ENCODE measurements around the gene MAGI2.

Gene MAGI2

DNA sequence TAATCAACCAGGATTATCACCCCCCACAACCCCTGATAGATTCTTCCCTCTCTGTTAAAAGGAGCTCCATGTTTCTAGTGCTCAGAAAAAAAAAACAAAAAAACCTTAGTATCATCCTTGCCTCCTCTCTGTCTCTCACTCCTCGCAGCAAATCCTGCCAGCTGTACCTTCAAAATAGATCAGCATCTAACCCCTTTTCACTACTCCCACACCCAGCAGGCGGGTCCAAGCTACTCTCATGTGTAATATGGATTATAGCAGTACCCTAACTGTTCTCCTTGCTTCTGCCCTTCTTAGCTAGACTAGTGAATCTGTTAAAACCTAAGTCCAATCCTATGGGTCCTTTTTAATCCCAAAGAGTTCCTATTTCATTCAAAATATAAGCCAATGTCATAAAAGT lies 667.4 kb downstream of the MAGI2 start:
- DNase-seq (ENCODE audit: low spot score), result no peak

DNA sequence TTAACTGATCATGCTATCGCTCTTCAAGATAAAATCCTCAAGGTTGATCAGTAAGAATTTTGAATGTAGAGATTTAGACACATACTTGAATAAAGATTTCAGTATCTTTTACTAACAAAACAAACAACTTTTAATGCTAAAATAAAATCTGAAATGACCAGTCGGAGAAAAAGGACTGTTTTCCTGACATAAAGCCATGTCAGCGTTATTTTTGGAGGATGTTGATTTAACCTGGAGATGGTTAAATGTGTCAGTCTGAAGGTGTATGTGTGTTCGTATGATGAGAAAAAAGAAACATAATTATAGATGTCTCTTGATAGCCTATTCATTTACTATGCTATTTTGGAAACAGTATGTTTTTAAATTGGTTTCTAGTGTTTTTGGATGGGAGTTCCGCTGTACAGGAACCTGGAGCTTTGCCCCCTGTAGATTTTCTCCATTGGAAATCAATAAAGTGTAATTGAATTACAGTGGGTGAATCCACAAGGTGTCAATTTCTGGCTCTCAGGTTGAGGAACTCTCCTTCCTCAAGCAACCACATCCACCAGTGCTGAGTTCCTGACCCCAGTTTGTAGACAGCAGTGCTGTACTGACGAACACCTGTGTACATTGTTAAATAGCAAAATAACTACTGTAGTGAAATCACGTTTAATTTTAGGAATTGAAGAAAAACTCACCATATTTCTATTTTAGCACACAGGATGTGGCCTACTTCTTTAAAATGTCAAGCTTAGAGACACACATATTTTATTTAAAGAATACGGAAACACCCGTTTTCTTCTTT lies 670.1 kb downstream of the MAGI2 start:
- DNase-seq (ENCODE audit: low spot score), result no peak

DNA sequence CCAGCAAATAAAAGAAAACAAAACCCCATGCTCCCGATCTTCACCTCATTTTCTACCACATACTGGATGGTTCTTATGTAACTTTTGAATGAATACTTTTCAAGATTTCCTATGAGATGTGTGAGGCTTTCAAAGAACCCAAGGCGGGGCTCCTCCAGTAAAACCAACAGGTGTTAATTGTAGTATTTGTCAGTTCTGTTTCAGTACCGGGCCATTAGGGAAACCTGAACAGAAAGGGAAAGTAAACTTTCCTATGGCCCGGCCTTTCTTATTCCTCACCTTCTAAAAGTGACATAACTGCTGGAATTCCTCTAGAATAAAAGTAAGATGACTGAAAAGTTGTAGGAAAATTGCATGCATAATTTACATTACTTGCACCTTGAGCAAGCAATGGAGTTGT lies 672.9 kb downstream of the MAGI2 start:
- DNase-seq (ENCODE audit: low spot score), result no peak

DNA sequence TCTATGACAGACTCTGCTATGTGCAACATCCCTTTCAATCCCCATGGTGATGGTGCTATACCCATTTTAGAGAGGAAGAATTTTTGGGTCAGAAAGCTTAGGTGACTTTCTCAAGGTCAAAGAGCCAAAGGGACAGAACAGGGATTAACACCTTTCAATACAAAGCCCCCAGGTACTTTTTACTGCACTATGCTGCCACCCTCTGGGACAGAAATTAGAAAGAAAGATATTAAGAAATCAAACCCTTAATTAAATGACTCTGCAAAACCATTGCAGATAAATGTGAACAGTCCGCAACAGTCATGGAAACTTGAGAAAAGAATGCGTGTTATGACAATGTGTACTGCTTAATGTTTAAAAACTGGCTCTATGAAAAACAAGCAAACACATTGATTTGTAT lies 673.7 kb downstream of the MAGI2 start:
- DNase-seq (ENCODE audit: low spot score), result no peak

DNA sequence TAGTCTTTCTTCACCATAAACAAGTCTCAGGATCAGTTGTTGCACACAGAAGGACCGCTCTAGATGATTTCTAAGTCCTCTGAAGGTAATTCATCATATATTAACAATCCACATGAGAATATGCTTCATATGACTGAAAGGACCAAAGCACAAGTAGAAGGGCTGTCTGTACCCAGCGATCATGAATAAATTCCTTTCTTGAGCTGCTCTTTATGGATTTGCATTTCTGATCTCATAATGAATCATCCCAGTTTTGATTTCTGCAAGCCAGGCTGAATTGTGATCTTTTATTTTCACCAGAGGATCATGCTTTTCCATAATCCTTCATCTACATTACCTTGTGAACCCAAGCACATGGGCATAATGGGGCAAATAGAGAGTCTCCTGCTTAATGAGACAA lies 675.6 kb downstream of the MAGI2 start:
- DNase-seq (ENCODE audit: low spot score), result peak; percentile 9

DNA sequence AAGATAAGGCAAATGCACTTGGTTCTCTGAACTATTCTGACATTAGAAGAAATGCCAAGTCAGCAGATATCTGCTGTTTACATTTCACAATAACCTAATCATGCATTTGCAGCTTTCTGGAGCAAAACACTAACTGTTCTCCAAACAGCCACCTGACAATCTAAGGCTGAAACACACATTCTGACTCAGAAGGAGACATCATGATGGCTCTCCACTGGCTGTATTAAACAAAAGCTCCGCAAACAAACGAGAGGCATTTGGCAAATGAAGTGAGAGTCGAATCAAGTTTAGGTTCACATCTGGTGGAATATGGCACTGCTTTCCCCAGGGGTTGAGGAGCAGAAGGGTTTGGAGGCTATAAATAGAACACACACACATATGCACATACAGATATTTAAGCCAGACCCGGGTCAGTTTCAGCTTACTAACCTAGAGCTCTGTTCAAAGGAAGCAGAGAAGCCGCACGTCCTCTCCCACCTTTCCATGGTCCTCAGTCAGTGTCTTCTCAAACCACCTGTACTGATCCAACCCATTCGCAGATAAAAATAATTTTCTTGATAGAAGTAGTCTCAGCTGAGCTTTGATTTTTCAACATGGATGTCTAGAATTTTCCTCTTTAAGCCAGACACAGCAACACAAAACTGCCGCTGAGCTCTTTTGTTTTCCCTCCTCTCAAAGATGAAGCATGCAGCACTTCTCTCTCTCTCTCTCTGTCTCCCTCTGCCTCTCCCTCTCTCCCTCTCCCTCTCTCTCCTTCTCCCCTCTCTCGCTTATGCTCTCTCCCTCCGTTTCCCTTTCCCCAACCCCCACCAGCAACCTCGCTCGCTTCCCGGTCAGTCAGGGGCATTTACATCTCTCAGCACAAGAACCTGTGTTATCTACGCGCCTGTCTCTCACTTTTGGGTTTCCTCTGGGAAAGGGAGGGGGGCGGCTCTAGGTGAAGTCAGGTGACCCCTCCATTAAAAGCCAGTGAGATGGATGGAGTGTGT lies 682.8 kb downstream of the MAGI2 start:
- peak; percentile 14 for DNase-seq (ENCODE audit: low spot score)

DNA sequence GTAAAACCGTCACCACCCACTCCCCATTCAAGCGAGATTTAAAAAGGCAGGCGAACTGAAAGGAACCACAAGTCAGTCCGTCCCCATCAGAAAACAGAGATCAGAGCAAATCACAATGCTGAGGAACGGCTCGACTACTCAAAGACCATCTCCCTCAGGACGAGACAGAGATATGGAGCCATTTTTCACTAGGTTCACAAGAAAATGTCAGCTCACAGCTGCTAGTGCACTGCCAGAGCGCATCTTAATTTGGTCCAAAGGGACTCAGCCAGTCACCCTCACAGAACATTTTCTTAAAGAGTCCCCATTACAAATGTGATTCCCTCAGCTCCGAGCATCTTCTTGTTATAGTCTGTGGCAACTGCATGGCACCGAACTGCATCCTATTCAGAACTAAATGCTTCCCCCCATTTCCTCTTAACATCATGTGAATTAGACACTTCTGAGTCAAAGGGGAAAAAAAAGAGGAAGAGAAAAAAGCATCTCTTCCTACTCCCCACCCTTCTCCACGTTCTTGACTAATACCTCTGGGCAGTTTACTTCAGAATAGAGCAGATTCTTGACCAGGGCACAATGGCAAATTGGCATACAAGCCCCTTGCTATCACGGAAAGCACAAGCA lies 683.9 kb downstream of the MAGI2 start:
- DNase-seq (ENCODE audit: low spot score), result peak; percentile 11

DNA sequence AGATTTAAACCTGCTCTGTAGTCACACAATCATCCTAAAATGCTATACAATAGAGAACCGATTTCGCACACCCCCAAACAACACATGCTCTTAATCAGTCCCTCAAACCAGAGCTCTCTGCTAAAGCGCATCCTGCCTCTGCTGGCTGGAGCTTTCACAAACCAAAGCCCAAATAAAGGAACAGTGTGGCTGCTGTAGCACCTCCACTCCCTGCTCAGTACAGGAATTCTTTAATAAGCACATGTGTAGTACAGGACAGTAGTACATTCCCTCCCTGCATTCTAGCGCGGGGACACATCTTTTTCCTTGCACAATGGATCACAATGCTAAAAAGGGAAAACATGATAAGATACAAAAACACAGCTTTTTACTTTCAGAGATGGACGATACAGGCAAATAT lies 684.6 kb downstream of the MAGI2 start:
- DNase-seq (ENCODE audit: low spot score), result peak; percentile 21

DNA sequence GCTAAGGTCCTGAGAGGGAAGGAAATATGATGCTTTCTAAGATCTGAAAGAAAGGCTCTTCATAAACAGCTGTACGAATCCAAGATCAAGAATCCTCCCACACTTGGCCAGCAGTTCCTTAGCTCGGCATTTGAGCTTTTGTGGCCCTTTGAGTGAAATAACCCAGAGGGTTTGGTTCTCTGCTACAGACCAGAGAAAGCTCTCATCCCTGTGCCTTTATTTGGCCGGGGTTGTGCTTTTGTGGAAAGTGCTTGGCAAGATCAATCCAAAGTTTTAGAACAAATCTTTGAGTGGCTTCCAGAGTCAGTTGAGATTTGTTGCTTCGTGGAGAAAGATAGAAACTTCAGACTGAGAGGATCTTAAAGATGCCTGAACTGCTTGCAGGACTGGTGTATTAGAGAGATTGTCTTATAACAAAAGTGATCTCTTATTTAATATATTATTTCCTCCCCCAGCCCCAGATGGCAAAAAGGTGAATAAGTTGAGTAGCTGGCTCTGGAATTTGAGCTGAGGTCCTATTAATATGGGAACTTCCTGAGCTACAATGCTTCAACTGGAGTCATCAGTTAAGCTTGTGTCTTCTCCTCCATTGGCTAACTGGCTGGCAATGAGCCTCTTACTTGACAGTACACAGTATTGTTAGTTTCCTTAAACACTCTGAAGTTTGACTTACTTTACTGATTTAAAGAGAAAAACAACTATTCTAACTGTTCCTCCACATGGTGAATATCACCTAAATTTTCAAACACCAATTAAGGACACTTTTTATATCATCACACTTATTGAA lies 687.3 kb downstream of the MAGI2 start:
- peak; percentile 21 for DNase-seq (ENCODE audit: low spot score)

DNA sequence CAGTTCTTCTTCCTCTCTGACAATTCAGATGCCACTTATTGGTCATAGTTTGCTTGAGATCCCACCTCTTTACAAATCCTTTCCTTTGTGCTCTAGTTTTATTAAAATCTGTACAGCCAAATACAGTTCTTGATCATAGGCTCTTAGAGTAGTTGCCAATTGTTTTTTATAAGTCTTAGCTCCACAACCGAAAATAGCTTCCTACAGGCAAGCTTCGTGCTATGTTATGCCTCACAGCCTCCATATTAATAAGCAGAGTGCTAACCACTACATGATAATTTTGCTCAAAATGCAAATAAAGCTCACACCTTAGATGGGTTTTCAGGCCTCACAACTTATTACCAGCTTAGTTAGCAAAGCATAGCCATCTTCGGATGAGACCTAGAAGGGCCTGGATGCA lies 688.9 kb downstream of the MAGI2 start:
- DNase-seq (ENCODE audit: low spot score), result no peak

DNA sequence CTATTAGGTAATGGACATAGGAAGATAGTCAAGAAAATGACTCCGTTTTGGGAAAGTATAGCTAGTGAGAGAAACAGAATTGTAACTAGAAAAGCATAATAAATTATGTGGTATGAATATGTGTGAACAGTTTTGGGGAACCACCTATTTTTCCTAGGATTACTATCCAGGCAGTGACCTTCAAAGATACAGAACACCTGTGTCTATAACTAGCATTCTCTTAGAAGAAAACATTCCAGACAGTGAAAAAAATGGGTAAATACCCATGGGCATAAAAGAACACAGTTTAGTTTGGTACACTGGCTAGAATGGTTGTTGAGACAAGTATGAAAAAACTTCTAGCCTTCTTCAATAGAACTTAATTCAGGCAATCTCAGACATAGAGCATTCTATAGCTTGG lies 690.8 kb downstream of the MAGI2 start:
- DNase-seq (ENCODE audit: low spot score), result no peak

DNA sequence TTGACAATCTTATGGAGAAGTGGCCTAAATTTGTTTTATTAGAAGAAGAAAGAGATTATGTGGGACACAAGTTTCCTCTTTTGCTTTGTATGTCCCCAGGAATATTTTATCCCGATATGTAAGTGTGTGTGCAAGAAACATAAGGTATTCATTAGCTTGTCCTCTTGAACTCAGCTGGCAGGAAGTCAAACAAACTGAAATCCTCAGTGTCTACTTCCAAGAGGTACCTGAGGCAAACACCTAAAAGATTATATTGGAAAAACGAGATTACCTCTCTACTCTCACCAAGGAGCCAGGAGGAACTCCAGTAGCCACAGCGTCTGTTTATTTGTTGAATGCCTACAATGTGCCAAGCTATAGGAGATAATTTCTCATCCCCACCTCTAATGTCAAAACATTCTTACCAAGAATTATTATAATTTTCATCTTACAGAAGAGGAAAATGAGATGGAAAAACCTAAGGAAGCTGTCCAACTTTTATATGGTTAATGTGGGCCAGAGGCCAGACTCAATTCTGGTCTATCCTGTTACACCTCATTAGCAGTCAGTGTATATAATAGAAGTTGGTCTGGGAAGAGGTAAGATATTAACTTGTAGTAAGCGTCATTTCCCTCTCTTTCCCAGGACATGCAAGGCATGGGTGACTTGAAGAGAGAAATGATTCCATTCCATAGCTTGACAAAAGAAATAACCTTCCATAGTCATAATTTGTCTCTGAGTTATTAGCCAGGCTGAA lies 692.7 kb downstream of the MAGI2 start:
- DNase-seq (ENCODE audit: low spot score), result no peak

DNA sequence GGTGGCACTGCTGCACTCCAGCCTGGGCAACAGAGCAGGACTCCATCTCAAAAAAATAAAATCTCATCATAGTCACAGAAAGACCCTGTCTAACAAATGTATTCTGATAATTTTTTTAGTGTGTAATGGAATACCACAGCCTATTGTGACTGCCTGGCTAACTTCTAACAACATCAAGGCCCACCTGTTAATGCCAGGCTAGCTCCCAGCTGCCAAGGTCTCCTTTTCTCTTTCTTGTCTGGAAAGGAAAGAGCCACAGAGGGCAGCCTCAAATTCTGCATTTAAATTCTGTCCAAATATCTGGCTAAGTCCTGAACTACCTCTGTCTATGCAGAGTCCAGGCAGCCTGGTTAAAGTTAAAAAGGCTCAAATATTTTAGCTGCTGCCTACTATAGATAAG lies 700.9 kb downstream of the MAGI2 start:
- no peak for DNase-seq (ENCODE audit: low spot score)

DNA sequence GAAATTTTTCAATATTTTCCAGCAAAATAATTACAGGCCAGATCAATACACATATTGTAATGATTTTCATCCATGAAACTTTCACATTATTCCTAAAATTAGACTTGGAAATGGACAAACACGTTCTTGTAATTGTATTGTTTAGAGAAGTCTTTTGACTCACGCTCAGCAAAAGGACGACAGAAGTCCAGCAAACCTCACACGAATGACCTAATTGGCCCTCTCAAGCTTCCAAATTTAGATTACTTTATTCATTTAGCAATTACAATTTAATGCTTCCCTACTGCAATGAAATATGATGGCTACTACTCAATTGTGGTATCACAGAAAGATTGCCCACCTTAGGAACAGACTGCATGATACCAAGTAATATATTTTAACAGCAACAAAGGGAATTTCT lies 702.2 kb downstream of the MAGI2 start:
- DNase-seq (ENCODE audit: low spot score), result no peak

DNA sequence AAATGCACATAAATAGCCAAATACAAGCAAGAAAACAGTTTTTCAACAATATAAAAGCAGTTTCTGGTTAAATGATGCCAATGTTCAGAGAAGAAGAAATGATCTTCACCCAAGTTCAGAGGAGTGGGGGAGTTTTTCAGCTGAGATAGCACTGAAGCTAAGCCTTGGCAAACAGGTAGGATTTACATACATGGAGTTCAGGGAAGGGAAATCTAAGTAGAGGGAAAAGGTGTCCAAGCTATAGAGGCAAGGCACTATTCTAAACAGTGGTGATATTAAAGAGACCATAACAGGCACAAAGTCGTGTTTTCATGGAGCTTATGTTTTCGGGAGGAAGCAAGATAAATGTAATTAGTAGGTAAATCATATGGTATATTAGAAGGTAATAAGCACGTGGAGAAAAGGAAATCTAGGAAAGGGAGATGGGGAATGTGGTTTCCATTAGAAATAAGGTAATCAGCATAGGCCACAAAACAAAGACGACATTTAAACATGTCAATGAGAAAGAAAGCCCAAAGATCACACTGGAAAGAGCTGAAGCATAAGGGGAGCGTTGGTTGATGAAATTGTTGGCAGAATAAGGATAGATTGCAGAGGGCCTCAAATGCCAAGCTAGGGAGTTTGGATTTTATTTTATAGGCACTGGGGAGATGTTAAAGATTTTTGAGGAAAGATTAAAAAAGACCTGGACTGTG lies 704.3 kb downstream of the MAGI2 start:
- DNase-seq (ENCODE audit: low spot score), result no peak

DNA sequence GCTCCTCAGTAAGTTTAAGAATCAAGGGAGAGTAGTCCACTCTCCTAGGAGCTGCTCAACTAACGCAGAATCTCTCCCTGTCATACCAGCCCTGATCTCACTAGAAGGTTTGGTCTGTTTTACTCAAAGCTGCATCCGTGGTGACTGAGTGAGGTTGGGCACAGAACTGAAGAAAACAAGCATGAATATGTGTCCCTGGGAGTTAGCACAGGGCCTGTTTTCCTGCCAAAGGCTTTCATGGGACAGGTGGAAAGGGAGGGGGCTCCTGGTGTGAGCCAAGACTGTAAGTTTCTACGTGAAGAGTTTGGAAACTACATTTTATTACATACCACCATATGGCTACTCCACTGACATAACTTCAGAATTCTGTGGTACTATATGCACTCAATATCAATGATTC lies 705.9 kb downstream of the MAGI2 start:
- no peak for DNase-seq (ENCODE audit: low spot score)

DNA sequence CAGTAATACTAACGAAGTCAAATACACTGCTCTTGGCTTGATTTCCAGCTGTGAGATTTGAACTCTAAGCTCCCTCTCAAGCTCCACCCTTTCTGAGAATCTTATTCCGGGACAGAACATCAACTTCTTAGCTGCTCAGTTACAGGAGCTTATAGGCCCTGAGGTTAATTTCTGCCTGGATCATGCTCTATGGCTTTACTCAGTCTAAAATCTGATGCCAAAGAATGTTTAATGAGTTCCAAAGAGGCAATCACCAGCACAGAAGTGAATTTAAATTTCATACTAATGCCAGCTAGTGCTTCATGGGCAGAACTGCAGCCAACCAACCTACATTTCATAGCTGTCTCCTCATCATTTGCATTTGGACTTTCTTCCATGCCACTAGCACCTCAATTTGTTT lies 707.2 kb downstream of the MAGI2 start:
- DNase-seq (ENCODE audit: low spot score), result no peak

DNA sequence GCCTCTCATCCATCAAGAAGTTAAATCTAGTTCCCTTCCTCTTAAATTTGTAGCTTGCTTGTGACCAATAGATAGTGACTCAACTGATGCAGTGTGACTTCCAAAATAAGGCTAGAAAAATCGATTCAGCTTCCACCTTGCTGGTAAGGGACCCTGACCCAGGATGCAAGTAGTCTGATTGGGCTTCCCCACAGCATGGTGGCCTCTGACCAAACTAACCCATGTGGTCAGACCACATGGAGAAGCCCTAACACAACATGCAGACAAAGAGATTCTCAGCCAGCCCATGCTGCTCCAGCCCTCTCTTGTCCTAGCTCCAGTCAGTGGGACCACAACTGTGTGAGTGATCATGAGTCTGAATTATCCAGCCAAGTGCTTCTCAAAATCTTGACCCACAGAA lies 710.8 kb downstream of the MAGI2 start:
- no peak for DNase-seq (ENCODE audit: low spot score)

DNA sequence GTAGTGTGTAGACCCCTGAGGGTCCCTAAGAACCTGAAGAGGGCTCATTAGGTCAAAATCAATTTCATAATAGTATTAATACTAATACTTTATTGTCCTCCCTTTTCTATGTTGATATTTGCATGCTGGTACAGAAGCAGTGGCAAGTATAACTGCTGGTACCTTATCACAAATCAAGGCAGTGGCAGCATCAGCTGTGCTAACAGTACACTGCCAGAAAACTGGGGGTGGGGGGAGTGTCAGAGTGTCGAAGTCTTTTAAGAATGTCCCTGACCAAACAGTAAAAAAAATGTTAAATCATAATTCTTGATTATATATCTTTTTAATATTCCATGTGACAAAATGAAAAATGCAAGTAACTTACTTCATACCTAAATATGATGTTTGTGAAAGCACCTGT lies 716.9 kb downstream of the MAGI2 start:
- DNase-seq (ENCODE audit: low spot score), result no peak

DNA sequence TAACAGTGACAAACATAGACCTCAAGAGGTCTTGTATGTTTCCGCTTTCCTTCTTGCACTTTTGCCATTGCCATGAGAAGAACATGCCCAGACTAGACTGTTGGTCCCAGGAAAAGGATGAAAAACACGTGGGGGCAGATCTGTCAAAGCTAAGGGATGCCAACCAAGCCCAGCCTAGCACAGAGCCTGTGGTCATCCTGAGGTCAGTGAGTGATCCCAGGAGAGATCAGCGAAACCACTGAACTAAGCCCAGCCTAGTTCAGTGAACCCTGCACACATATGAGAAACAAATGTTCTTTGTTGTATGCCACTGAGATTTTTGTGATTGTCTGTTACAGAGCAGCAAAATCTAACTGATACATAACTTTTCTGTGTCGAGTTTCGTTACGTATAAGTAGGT lies 718.8 kb downstream of the MAGI2 start:
- no peak for DNase-seq (ENCODE audit: low spot score)

DNA sequence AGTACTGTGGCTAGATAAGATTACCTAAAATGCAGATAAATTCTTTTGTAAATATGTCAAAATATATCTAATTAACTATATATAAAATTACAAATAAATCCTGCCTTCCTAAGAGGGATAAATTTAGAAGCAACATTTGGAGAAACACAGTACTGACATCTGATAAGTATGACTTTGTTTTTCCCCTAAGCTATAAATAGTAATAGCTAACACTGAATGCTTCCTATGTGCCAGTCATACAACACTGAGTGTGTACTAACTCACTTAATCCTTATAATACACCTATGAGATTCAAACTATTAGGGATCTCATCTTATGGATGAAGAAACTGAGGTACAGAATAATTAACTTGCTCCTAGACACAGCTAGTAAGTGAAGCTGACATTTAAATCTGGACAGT lies 733.4 kb downstream of the MAGI2 start:
- DNase-seq (ENCODE audit: low spot score), result no peak

All from GM03348 (cell line).